ENCODE data around the gene TRIM47. TPM values are rescaled to one million over a fixed set of nuclear protein-coding genes. Genes with fewer than 3 reads are reported as not detected.

Gene TRIM47
- total RNA-seq, result 36.8 and 50.0 TPM in 2 replicates

GRCh38 chr17:75878174-75878998 lies at the start of gene TRIM47:
TRIM47 (minus strand) TSS chr17:75878581; CDS start chr17:75878548, 33 bp downstream.

GRCh38 chr17:75904749-75905521 lies 26.6 kb upstream of the TRIM47 start, which contains the start of gene MRPL38:
MRPL38 (minus strand) TSS chr17:75904884; CDS start chr17:75904875, 9 bp downstream.

GRCh38 chr17:75896415-75897159 lies 18.2 kb upstream of the TRIM47 start, which contains the start of gene TRIM65:
TRIM65 (minus strand) TSS chr17:75896951; CDS start chr17:75896937, 14 bp downstream.

GRCh38 chr17:75855310-75856061 lies 22.9 kb downstream of the TRIM47 start, which contains the start of gene WBP2:
WBP2 (minus strand) TSS chr17:75855335; CDS start chr17:75855297, 38 bp downstream.

GRCh38 chr17:75843577-75844529 lies 34.5 kb downstream of the TRIM47 start, which contains the start of gene UNC13D:
UNC13D (minus strand) TSS chr17:75844404; CDS start chr17:75844337, 67 bp downstream.

Other genes with a start within 250 kb of the TRIM47 start
- 0.22 TPM in 1 of 2 replicates, not detected in the other for gene SMIM5, start 245.1 kb downstream of the TRIM47 start, total RNA-seq
- 17.0 and 18.7 TPM in 2 replicates for gene RECQL5, start 211.4 kb downstream of the TRIM47 start, total RNA-seq
- gene SAP30BP, start 211.2 kb downstream of the TRIM47 start, total RNA-seq, result 58.1 and 63.9 TPM in 2 replicates
- 0.39 and 0.54 TPM in 2 replicates for gene ITGB4, start 157.1 kb downstream of the TRIM47 start, total RNA-seq
- 28.8 and 34.8 TPM in 2 replicates for gene GALK1, start 113.4 kb downstream of the TRIM47 start, total RNA-seq
- gene UNK, start 93.8 kb downstream of the TRIM47 start, total RNA-seq, result 23.1 and 27.4 TPM in 2 replicates
- gene UNC13D, start 34.2 kb downstream of the TRIM47 start, total RNA-seq, result 0.76 and 1.6 TPM in 2 replicates
- gene WBP2, start 23.2 kb downstream of the TRIM47 start, total RNA-seq, result 25.1 and 46.8 TPM in 2 replicates
- gene TRIM65, start 18.4 kb upstream of the TRIM47 start, total RNA-seq, result 14.7 and 20.3 TPM in 2 replicates
- gene MRPL38, start 26.3 kb upstream of the TRIM47 start, total RNA-seq, result 21.3 and 27.6 TPM in 2 replicates
- gene FBF1, start 62.5 kb upstream of the TRIM47 start, total RNA-seq, result 8.9 and 9.5 TPM in 2 replicates
- 55.3 and 57.4 TPM in 2 replicates for gene ACOX1, start 100.6 kb upstream of the TRIM47 start, total RNA-seq
- 16.2 and 20.1 TPM in 2 replicates for gene TEN1, start 100.7 kb upstream of the TRIM47 start, total RNA-seq
- gene CDK3, start 122.3 kb upstream of the TRIM47 start, total RNA-seq, result 0.78 and 0.97 TPM in 2 replicates
- gene EVPL, start 148.7 kb upstream of the TRIM47 start, total RNA-seq, result 0.11 and 0.13 TPM in 2 replicates
- gene SRP68, start 193.9 kb upstream of the TRIM47 start, total RNA-seq, result 31.9 and 33.6 TPM in 2 replicates
- 0.11 TPM in 1 of 2 replicates, not detected in the other for gene GALR2, start 196.2 kb upstream of the TRIM47 start, total RNA-seq
- under 0.01 TPM in 1 of 2 replicates, not detected in the other for gene ZACN, start 200.6 kb upstream of the TRIM47 start, total RNA-seq
- gene EXOC7, start 225.2 kb upstream of the TRIM47 start, total RNA-seq, result 92.2 and 94.1 TPM in 2 replicates

Data from articular chondrocyte of knee joint (primary cell).